Adrenal gland (tissue), 5 donors: ENCODE data around the gene CLCA4.

ENCODE experiments used
- POLR2A ChIP-seq, 2 donors: fragments of 450-650 bp; IDR thresholded peaks; one replicate each; pipeline ENCODE4 v1.6.1; 2017; ENCODE audit warnings: antibody characterized with exemption in 2 of 2, mild to moderate bottlenecking in 2 of 2, moderate library complexity in 1 of 2
- TF ChIP-seq, protein P1 (sequence below), 6 experiments: fragments of 450-650 bp in 4 of 6; fragments of 200-600 bp in 2 of 6; sonication (generic) in 1 of 6; IDR thresholded peaks; 1 replicate in 5 of 6; 2 replicates in 1 of 6; pipeline versions ENCODE4 v1.5.1 to v1.8.0; 2016 to 2021; ENCODE audit warnings: antibody characterized with exemption in 6 of 6, mild to moderate bottlenecking in 2 of 6, moderate library complexity in 1 of 6
- donor health status: DM: no; HTN: no; CAD: no.

- TF ChIP-seq, protein P1, sequence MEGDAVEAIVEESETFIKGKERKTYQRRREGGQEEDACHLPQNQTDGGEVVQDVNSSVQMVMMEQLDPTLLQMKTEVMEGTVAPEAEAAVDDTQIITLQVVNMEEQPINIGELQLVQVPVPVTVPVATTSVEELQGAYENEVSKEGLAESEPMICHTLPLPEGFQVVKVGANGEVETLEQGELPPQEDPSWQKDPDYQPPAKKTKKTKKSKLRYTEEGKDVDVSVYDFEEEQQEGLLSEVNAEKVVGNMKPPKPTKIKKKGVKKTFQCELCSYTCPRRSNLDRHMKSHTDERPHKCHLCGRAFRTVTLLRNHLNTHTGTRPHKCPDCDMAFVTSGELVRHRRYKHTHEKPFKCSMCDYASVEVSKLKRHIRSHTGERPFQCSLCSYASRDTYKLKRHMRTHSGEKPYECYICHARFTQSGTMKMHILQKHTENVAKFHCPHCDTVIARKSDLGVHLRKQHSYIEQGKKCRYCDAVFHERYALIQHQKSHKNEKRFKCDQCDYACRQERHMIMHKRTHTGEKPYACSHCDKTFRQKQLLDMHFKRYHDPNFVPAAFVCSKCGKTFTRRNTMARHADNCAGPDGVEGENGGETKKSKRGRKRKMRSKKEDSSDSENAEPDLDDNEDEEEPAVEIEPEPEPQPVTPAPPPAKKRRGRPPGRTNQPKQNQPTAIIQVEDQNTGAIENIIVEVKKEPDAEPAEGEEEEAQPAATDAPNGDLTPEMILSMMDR (IDR thresholded peaks at IDR 0.05), result peak in 1 of 6 experiments; percentile 8
- TF ChIP-seq POLR2A (IDR thresholded peaks at IDR 0.05), result no peak
Measured at GRCh38 chr1:86515597-86515996, 31.3 kb upstream of the CLCA4 start.
